ENCODE data around the gene PIGQ.

DNA sequence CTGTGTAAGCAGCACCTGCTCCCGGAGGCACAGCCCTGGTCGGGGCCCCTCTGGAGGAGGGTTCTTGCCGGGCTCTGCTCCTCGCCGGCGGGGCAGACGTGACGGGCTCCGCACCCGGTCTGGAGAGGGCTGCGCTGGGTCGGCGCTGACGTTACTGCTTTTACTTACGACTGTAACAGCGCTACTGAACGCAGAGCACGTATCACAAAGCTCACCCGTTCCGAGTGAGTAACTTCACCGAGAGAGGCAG is 18.8 kb downstream of the PIGQ start:
- no peak for TF ChIP-seq POLR2A (IDR thresholded peaks at IDR 0.05; ENCODE audit: low read length)
- TF ChIP-seq CEBPB (IDR thresholded peaks at IDR 0.05) = no peak
- no peak for TF ChIP-seq JUNB (IDR thresholded peaks at IDR 0.05)
- TF ChIP-seq SMC3 (IDR thresholded peaks at IDR 0.05) = no peak
- TF ChIP-seq, protein P1, sequence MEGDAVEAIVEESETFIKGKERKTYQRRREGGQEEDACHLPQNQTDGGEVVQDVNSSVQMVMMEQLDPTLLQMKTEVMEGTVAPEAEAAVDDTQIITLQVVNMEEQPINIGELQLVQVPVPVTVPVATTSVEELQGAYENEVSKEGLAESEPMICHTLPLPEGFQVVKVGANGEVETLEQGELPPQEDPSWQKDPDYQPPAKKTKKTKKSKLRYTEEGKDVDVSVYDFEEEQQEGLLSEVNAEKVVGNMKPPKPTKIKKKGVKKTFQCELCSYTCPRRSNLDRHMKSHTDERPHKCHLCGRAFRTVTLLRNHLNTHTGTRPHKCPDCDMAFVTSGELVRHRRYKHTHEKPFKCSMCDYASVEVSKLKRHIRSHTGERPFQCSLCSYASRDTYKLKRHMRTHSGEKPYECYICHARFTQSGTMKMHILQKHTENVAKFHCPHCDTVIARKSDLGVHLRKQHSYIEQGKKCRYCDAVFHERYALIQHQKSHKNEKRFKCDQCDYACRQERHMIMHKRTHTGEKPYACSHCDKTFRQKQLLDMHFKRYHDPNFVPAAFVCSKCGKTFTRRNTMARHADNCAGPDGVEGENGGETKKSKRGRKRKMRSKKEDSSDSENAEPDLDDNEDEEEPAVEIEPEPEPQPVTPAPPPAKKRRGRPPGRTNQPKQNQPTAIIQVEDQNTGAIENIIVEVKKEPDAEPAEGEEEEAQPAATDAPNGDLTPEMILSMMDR (IDR thresholded peaks at IDR 0.05) = no peak
- no peak for TF ChIP-seq RAD21 (conservative IDR thresholded peaks at IDR 0.05 in 1 of 2, IDR thresholded peaks at IDR 0.05 in 1 of 2)
- no peak for TF ChIP-seq MYC (IDR thresholded peaks at IDR 0.05; ENCODE audit: borderline replicate concordance, low read length)
- TF ChIP-seq, protein P2, sequence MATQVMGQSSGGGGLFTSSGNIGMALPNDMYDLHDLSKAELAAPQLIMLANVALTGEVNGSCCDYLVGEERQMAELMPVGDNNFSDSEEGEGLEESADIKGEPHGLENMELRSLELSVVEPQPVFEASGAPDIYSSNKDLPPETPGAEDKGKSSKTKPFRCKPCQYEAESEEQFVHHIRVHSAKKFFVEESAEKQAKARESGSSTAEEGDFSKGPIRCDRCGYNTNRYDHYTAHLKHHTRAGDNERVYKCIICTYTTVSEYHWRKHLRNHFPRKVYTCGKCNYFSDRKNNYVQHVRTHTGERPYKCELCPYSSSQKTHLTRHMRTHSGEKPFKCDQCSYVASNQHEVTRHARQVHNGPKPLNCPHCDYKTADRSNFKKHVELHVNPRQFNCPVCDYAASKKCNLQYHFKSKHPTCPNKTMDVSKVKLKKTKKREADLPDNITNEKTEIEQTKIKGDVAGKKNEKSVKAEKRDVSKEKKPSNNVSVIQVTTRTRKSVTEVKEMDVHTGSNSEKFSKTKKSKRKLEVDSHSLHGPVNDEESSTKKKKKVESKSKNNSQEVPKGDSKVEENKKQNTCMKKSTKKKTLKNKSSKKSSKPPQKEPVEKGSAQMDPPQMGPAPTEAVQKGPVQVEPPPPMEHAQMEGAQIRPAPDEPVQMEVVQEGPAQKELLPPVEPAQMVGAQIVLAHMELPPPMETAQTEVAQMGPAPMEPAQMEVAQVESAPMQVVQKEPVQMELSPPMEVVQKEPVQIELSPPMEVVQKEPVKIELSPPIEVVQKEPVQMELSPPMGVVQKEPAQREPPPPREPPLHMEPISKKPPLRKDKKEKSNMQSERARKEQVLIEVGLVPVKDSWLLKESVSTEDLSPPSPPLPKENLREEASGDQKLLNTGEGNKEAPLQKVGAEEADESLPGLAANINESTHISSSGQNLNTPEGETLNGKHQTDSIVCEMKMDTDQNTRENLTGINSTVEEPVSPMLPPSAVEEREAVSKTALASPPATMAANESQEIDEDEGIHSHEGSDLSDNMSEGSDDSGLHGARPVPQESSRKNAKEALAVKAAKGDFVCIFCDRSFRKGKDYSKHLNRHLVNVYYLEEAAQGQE (IDR thresholded peaks at IDR 0.05) = no peak; the same call in 1 of the 2 replicates
- TF ChIP-seq, protein P3, sequence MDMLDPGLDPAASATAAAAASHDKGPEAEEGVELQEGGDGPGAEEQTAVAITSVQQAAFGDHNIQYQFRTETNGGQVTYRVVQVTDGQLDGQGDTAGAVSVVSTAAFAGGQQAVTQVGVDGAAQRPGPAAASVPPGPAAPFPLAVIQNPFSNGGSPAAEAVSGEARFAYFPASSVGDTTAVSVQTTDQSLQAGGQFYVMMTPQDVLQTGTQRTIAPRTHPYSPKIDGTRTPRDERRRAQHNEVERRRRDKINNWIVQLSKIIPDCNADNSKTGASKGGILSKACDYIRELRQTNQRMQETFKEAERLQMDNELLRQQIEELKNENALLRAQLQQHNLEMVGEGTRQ (IDR thresholded peaks at IDR 0.05) = no peak
- no peak for TF ChIP-seq MAX (IDR thresholded peaks at IDR 0.05)
- no peak for TF ChIP-seq MAFK (IDR thresholded peaks at IDR 0.05; ENCODE audit: partially characterized antibody)
- TF ChIP-seq, protein P4, sequence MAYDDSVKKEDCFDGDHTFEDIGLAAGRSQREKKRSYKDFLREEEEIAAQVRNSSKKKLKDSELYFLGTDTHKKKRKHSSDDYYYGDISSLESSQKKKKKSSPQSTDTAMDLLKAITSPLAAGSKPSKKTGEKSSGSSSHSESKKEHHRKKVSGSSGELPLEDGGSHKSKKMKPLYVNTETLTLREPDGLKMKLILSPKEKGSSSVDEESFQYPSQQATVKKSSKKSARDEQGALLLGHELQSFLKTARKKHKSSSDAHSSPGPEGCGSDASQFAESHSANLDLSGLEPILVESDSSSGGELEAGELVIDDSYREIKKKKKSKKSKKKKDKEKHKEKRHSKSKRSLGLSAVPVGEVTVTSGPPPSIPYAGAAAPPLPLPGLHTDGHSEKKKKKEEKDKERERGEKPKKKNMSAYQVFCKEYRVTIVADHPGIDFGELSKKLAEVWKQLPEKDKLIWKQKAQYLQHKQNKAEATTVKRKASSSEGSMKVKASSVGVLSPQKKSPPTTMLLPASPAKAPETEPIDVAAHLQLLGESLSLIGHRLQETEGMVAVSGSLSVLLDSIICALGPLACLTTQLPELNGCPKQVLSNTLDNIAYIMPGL (CRISPR knock-in tag; IDR thresholded peaks at IDR 0.05; ENCODE audit: borderline replicate concordance) = no peak
- TF ChIP-seq ZFP36 (IDR thresholded peaks at IDR 0.05; ENCODE audit: borderline replicate concordance, partially characterized antibody) = no peak
